Ectodermal cell (in vitro differentiated cells): ENCODE data around the gene OPRPN.

ENCODE experiments used
- H3K27ac ChIP-seq: 2 replicates; pipeline ENCODE4 v1.7.0; 2013; ENCODE audit warnings: mild to moderate bottlenecking, low read depth, low read length; ENCODE audit not compliant: insufficient read depth, poor library complexity, severe bottlenecking
- H3K27me3 ChIP-seq: 2 replicates; pipeline ENCODE4 v1.7.0; 2013; ENCODE audit warnings: mild to moderate bottlenecking, low read length; ENCODE audit not compliant: insufficient read depth, control insufficient read depth, poor library complexity, severe bottlenecking
- H3K36me3 ChIP-seq: one replicate; pipeline ENCODE4 v1.7.0; 2013; ENCODE audit warnings: low read length; ENCODE audit not compliant: control insufficient read depth, insufficient read depth
- H3K4me1 ChIP-seq: one replicate; pipeline ENCODE4 v1.7.0; 2013; ENCODE audit warnings: low read length; ENCODE audit not compliant: control insufficient read depth, insufficient read depth
- H3K4me3 ChIP-seq: 2 replicates; pipeline ENCODE4 v1.7.0; 2013; ENCODE audit warnings: low read depth, low read length, control low read depth; ENCODE audit not compliant: insufficient read depth
- H3K9me3 ChIP-seq: 2 replicates; pipeline ENCODE4 v1.7.0; 2013; ENCODE audit warnings: mild to moderate bottlenecking, low read length, moderate library complexity; ENCODE audit not compliant: control insufficient read depth
- WGBS, 2 experiments: methylation state at CpG; one replicate each; pipeline ENCODE4 v1.1.7; 2013; ENCODE audit warnings: missing lambda C conversion rate in 2 of 2; 5-methylcytosine and 5-hydroxymethylcytosine counted together

OPRPN gene

GRCh38 chr4:70449220-70449619 is 51.5 kb downstream of the OPRPN start:
- Histone ChIP-seq H3K4me1 (no peaks in the 10 kb centered on the region), H3K27me3 (no peaks in the 10 kb centered on the region), H3K4me3 (no peak overlapping the region), H3K27ac (no peak overlapping the region), H3K9me3 (no peaks in the 10 kb centered on the region), H3K36me3 (no peaks in the 10 kb centered on the region)
- 94% methylated on average over 3 of the region's 3 CpGs for WGBS, 2 experiments

GRCh38 chr4:70452946-70453345 is 55.2 kb downstream of the OPRPN start:
- no peak overlapping the region for H3K27ac ChIP-seq
- H3K36me3 ChIP-seq: no peaks in the 10 kb centered on the region
- 43 to 50% methylated on average over 1 of the region's 1 CpG for WGBS, 2 experiments
- H3K4me1 ChIP-seq: no peaks in the 10 kb centered on the region
- H3K27me3 ChIP-seq: no peaks in the 10 kb centered on the region
- no peaks in the 10 kb centered on the region for H3K9me3 ChIP-seq
- H3K4me3 ChIP-seq: no peak overlapping the region
